Measurements from ENCODE around the gene EPHX1. TPM values are rescaled to one million over a fixed set of nuclear protein-coding genes. Genes with fewer than 3 reads are reported as not detected.

EPHX1 gene
- total RNA-seq, 1 donor from 2014 or later = 26.5 TPM

DNA sequence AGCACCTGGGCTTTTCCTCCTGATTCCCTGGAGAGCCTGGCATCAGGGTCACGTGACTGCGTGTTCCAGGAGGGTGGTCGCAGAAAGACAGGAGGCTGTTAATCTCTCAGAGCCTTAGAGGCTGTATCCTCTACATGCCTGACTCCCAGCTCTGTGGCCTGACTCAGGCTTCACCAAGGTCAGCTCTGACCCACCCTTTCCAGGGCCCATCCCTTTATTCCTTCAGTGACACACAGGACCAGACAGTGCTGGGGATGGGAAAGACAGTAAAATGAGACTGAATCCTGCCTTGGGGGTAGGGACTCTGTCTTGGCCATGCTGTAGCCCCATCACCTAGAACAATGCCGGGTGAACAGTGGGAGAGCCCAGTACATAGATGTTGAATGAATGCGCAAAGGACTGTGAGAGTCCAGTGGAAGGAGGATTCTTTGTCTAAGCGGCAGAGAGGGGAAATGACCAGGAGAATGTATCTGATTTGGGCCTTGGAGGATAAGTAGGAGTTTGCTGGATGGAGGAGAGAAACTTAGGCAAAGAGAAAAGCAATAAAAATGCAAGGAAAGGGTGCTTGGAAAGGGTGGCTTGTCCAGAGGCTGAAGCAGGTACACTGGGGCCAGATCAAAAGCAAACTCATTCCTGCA is 33.0 kb downstream of the EPHX1 start:
- no peak for DNase-seq

DNA sequence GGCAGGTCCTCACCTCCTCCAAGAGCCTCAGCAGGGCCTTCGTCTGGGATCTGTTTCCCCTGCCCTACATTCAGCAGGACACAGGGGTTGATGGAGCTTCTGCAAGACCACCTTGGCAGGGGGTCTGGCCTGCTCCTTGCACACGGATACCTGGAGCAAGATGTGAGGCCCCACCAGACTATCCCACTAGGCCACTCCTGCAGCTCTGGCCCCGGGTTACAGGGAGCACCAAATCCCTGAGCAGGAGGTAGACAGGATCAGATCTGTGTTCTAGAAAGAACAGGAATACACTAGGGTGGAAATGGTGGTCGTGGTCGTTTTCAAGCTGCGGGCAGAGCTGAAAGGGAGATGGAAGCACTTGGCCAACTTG is 33.5 kb downstream of the EPHX1 start:
- no peak for DNase-seq

DNA sequence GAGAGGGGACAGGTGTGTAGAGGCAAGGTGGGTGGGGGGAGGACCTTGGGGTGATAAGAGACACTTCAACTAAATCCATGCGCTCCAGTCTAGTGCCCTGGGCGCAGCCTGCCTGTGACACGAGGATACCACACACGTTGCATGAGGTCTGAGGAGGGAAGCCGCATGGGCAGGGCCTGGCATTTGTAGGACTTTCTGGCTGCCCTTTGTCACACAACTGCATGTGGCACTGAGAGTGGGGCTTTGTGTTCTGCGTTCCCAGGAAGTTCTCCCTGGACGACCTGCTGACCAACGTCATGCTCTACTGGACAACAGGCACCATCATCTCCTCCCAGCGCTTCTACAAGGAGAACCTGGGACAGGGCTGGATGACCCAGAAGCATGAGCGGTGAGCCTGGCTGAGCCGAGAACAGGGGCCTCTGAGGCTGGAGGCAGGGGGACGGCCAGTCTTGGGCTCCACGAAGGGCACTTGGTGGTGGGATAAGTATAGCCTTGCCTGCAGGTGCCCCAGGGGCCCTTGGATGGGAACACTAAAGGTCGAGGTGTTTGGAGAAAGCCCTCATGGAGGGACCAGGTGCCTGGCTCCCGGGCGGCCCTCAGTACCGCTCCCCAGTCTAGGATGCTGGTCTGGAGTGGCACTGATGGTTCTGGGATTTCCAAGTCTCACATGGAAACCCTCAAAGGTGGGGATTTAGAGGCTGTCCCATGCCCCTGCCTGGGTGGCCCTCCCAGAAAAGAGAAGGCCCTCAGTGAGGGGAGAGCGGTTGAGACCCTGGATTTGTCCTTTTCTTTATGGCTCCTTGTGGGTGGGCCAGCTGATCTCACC is 34.5 kb downstream of the EPHX1 start:
- DNase-seq = no peak

DNA sequence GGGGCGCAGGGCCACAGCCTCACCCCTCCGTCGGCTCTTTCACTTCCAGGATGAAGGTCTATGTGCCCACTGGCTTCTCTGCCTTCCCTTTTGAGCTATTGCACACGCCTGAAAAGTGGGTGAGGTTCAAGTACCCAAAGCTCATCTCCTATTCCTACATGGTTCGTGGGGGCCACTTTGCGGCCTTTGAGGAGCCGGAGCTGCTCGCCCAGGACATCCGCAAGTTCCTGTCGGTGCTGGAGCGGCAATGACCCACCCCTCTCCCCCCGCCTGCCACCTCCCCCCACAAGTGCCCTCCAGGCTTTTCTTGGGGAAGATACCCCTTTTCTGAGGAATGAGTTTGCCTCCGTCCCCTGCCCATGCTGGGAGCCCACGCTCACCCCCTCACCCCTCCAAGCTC is 35.2 kb downstream of the EPHX1 start:
- DNase-seq = no peak

DNA sequence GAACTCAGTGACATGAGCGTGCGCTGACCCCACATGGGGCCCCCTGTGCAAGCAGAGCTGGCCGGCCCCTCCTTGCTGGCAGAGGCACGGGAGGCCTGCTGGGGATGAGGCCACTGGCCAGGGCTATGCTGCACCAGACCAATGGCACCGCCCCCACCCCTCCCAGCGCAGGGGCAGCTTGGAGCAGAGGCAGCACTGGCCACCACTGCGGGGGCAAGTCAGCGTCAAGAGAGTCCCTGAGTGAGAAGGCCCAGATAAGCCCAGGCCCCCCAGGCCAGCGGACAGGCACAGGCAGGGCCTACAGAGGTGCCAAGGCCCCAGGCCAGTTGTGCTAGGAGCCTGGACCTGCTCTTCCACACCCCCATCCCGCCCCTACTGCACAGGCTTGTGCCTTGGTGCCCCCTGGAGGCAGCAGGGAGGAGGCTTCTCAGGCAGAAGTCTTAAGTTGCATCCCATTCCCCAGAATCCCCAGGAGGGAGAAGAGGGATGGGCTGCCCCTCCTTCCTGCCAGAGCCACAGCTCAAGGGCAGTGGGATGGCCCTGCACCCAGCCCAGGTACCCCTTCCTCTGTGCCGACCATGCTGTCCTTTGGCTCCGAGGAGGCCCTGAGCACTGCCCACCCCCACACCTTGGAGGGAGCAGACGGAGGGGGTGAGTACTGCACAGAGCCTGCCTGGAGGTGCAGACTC is 35.8 kb downstream of the EPHX1 start:
- DNase-seq = peak; percentile 85

DNA sequence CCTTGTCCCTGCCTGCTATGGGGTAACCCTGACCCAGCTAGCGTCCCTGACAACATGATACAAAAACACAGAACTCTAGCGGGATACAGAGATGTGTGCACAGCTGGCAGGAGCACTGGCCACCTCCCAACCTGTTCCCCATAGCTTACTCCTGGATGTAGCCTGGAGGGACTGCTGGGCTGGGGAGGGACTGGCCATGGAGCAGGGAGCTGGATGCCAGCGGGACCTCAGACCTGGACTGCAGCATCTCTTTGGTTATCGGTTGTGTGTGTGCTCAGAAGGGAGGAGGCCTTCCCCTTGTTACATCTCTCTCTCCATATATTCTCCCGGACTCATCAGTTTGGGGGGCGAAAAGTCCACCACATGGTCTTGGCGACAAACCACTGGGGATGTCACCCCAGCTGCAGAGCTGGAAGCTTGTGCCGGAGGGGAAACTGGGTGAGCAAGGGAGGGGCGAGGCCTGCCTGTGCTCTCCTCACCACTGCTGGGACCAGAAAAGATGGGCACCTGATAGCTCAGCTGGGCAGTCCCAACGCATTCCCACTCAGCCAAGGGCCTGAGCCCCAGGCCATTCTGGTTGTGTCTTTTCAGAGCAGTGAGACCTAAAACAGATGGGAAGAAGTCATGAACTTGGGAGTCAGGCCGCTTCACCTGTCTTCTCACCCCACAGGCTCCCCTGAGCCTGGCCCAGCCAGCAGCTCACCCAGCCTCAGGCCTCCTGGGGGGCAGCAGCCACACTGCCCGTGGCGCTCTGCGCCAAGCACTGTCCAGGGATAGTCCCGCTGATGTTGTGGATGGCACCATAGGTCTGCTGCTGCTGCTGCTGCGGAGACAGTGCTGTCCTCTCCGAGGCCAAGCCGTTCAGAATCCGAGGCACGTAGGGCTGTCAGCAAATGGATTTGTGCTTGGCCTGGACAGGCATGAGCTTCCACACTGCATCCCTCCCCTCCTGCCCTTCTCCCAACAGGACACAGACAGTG is 36.7 kb downstream of the EPHX1 start:
- DNase-seq = no peak

DNA sequence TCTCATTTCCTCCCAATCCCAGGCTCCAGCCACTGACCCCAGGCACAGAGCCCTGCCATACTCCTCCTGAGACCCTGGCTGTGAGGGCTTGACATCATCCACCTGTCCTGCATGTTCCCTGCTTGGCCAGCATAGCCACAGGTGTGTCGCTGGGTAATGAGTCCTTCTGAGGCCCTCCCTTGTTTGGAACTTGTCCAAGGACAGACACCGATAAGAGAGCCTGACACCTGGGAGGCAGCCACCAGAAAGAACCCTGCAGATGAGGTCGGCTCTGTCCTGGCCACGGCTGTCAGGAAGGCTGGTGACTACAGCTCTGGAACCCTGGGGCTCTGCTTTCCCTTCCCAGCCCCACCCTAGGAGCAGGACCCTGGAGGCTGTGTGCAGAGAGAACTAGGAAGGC is 37.7 kb downstream of the EPHX1 start:
- no peak for DNase-seq

DNA sequence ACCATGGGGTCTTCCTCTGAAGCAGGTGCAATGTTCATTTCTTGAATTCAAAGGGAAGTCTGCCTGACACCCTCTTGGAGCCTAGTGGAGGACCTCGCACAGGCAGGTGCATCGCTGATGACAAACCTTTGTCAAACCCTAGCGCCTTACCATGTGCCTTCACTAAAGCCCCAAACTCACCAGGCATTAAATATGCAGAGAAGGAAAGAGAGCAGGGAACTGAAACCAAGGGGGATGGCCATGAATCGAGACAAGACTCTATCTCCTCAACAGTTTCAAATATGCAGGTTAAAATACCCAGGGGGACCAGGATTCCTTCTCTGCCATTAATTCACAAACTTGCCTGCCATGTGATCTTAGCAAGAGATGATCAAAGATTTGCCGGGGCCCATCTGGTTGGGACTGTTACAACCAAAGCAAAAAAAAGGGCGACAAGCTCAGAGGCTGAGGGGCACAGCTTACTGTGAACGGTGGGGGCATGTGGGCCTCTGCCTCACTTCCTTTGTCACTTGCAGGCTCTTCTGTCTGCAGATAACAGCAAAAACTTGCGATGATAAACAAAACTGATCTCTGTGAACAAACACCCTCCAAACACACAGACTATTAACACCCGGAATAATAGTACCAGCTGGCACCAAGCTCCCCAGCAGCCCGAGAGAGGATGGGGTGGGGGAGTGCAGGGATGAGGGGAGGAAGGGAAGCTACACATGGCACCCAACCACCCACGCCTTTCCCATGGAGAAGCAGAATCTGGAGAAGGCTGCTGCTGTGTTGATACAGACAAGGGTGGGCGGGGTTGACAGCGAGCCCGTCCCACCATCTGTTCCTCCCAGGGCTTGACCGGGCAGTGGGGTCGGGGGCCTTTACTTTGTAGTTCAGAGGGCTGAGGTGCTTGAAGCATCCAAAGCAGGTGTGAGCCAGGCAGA is 38.4 kb downstream of the EPHX1 start:
- peak; percentile 58 for DNase-seq

DNA sequence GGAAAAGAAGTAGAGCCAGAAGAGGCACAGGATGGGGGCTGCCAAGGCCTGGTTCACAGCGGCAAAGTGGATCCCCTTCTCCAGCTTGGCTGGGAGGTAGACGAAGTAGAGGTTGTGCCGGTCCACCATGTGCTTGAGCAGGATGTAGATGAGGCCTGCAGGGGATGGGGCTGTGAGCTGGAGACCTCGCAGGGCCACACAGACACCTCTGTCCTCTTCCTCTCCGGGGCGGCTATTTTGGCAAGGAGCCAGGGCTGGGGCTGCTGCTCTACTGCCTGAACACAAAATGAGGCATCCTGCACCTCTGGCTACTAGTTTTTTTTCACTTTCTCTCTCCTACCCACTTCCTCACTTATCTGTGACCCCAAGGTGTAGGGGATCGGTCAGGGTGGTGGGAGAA is 40.0 kb downstream of the EPHX1 start:
- no peak for DNase-seq

DNA sequence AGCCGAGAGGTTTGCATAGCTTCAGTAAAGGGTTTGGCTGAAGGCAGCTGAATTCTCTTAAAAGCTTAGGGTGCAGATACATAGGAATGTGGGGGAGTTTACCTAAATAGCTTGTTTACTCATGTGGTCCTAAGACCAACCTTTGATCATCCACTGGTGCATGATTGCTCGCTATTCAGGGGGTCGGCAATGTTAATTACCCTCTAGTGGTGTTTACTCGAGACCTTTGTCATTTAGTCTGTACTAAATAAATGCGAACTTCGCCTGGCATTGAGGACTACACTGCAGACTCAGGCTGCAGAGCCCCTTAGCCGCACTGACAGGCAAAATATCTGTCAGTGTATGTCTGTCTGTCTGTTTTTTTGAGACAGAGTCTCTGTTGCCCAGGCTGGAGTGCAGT is 40.4 kb downstream of the EPHX1 start:
- no peak for DNase-seq

DNA sequence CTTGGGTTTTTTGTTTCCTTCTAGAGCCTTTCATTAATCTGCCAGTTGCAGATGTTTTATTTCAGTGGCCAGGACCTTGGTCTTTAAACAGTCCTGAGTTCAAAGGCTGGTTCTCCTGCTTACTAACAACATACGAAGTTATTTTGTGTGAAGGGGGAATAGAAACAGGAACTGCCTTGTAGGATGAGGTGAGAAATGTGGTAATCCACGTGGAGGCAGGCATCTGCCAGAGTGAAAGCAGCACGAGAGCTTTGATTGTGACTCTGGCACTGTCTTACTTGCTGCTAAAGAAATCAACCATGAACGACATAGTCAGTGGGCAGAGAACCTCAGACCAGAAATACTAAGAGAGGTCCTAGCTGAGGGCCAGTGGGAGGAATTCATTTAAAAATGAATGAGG is 41.9 kb downstream of the EPHX1 start:
- no peak for DNase-seq

DNA sequence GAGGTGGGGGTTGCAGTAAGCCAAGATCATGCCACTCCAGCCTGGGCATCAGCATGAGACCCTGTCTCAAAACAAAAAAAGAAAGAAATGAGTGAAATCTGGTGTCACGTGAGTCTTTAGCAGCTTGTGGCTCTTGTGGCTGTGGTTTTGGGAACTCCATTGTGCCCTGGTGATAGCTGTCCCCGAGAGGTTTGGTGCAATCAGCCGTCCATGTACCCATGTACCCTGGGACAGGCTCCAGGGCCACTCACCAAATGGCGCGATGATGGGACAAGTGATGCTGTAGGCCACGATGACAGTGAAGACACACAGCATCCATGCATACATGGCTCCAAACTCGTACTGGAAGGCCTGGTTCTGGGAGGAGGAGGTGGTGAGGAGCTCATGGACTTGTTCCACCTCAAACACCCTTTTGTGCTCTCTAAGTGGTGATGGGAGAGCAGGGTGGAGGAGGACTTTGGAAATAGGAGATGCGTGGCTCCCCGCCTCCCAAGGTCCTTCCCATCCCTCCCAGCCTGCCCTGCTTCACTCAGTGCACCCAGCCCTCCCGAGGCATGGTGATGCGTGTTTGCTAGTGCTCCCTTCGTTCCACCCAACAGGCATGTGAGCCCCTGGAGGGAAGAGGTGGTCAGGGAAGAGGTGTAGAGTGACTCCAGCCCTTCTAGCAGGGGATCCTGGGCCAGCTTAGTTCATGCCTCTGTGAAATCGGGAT is 42.6 kb downstream of the EPHX1 start:
- no peak for DNase-seq

DNA sequence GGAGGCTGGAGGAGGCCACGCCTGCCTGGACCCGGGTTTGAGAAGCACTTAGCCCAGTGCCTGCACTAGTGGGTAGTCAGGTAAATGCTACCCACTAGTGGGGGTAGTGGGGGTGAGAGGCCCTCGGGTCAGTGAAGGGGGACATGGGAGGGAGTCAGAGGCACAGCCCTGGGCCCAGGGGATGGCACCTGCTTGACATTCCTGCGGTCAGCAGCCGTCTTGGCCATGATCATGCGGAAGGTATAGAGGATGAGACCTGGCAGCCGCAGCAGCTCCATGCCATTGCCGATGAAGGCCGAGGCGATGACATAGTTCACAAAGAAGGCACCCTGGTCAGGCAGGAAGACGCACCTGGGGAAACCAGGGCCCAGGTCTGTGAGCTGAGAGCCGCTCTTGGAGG is 43.5 kb downstream of the EPHX1 start:
- no peak for DNase-seq

DNA sequence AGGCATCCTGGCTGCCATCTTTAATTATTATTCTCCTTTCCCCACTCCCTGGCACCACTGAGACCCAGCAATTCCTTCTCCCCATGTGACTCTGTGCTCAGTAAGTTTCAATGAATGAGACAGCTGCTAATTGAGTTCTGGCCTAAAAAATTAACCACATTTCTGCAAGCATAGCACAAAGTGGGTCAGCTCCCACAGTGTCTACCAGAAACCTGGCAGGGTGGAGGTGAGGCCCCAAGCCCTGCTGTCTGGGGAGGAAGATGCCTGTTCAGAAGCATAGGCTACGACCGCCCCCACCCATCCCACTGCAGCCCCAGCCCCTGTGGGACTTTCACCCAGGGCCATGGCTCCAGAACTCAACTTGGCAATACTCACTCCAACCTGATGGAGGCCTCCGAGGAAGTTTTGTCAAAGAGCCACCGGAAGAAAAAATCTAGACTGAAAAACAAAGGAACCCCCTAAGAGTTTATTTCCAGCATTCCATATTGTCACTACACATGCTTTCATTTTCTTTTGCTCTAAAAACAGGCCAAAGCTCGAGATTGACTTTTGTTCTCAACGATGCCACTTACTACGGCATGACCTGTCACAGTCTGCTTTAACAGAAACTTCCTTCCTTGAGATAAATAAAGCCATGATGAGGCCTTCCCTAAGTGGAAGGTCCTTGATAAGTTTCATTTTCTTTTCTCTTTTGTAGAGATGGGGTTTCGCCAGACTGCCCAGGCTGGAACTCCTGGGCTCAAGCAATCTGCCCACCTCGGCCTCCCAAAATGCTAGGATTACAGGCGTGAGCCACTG is 45.8 kb downstream of the EPHX1 start:
- no peak for DNase-seq

DNA sequence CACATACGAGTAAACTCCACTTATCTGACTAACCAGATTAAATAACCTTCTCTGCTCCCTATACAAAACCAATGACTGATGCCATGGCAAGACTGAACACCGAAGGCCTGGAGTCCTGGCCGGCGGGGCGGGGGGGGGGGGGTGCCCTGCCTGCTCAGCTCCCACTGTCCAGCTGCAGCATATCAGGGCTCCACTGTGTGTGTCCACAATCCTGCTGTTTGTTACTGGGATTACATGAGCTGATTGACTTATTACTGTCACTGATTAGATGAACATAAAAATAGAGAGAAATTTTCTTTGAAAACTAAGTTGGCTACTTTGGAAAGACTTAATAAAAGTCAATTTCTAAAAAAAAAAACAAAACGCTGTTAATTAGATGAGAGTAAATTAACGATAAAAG is 47.3 kb downstream of the EPHX1 start:
- DNase-seq = no peak

DNA sequence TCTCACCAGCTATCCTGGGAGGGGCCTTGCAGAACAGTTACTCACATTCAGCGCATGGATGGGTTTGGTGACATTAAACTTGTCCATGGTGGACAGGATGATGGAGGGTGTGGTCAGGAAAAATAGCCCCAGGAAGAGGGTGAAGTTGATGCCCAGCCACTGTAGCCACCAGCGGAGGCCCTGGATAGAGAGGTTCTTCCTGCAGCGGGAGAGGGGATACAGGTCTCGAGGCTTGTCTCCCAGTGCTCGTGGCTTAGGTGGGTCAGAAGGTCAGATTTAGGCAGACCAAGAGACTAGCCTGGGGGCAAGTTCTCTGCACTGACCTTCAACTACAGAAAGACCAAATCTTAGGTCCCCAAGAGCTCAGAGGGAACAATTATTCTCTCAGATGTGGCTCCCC is 49.2 kb downstream of the EPHX1 start:
- no peak for DNase-seq

DNA sequence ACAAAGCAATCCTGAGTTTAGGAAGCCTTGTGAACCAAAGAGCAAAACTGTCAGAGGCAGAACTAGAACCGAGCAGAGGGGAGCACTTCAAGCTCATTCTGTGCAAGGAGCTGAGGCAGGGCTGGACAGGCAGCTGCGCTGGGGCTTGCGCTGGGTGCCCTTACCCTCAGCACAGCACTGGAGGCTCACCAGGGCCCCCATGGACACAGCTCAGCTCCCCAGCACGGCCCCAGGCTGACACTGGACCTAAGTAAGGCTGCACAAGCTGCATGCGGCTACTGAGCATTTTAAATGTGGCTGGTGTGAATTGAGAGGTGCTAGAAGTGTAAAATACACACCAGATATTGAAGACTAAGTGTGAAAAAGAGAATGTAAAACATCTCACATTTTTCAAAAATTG is 50.2 kb downstream of the EPHX1 start:
- no peak for DNase-seq

DNA sequence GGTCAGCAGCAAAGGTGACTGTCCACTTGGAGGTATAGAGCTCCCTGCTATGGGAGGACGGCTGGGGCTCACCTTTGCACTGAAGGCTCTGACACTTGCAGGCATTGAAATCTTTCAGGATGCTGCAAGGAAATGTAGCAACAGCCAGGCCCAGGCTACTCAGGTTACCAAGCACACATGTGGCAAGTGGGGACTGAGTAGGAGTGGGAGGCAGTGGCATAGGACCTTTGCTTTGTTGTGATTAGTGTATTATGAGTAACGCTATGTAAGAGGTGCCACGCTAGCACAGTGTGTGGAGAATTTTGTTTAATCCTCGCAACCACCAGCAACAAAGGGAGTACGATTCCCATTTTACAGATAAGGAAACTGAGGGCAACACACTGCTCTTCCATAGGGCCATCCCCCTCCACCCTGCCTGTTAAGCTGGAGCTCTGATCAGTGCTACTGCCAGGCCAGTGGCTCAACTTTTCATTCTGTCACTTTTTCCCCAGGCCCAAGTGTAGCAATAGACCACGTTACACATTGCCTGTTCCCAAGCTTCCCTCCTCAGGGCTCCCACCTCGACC is 51.0 kb downstream of the EPHX1 start:
- no peak for DNase-seq

Data from tongue (tissue), 2 donors.